HFFc6 (cell line): ENCODE measurements around the gene EHBP1. TPM values are rescaled to one million over a fixed set of nuclear protein-coding genes. Genes with fewer than 3 reads are reported as not detected.

Experiments used
- DNase-seq: peaks from one replicate; pipeline ENCODE4 v3.0.0-alpha.2; 2018
- H3K27ac Mint-ChIP-seq: 2 replicates; pipeline ENCODE4 v1.8.0; 2020; ENCODE audit warnings: mild to moderate bottlenecking, mixed read lengths
- H3K27me3 Mint-ChIP-seq: 2 replicates; pipeline ENCODE4 v1.8.0; 2021; ENCODE audit warnings: mild to moderate bottlenecking, moderate library complexity, mixed read lengths; ENCODE audit not compliant: insufficient read depth
- H3K36me3 Mint-ChIP-seq: 2 replicates; pipeline ENCODE4 v1.8.0; 2021; ENCODE audit warnings: low read depth, mixed read lengths
- H3K4me1 Mint-ChIP-seq: 2 replicates; pipeline ENCODE4 v1.8.0; 2020; ENCODE audit warnings: low read depth, mixed read lengths
- H3K4me3 Mint-ChIP-seq: 2 replicates; pipeline ENCODE4 v1.8.0; 2020; ENCODE audit warnings: mild to moderate bottlenecking, moderate library complexity, mixed read lengths
- H3K9me3 Mint-ChIP-seq: 2 replicates; pipeline ENCODE4 v1.8.0; 2020; ENCODE audit warnings: mild to moderate bottlenecking, mixed read lengths
- CTCF ChIP-seq: fragments of 200-600 bp; sonication (generic); IDR thresholded peaks from 2 replicates; pipeline ENCODE4 v1.5.0; 2021; ENCODE audit warnings: antibody characterized with exemption, mild to moderate bottlenecking
- total RNA-seq, 6 experiments: library from RNA; stranded (reverse); fragmentation: NEBNext Ultra II Directional; extraction: Animal tissue kit (Norgen Biotek cat#: 25700); gene quantifications; 2 replicates in 1 of 6; 3 replicates in 5 of 6; pipeline ENCODE4 v1.2.3, GENCODE V29; 2021

The EHBP1 gene
- total RNA-seq, 6 experiments from 2014 or later: 72.7 to 87.3 (median 80.6) TPM

GRCh38 chr2:62854600-62855514, 149.3 kb downstream of the EHBP1 start:
- Mint-ChIP-seq H3K27ac (no peak overlapping the region), H3K4me1 (no peaks in the 10 kb centered on the region; the same call in 1 of the 2 replicates), H3K36me3 (peaks cover 19% of the 10 kb centered on the region), H3K9me3 (peaks cover 5% of the 10 kb centered on the region; the same call in 1 of the 2 replicates), H3K4me3 (no peak overlapping the region), H3K27me3 (no peaks in the 10 kb centered on the region; the same call in none of the 2 replicates)
- no peak for DNase-seq
- TF ChIP-seq CTCF: no peak

- H3K4me1 Mint-ChIP-seq: no peaks in the 10 kb centered on the region; the same call in 1 of the 2 replicates
- no peak for TF ChIP-seq CTCF
- peaks cover 19% of the 10 kb centered on the region for H3K36me3 Mint-ChIP-seq
- peaks cover 5% of the 10 kb centered on the region; the same call in 1 of the 2 replicates for H3K9me3 Mint-ChIP-seq
- no peak overlapping the region for H3K27ac Mint-ChIP-seq
- H3K27me3 Mint-ChIP-seq: no peaks in the 10 kb centered on the region; the same call in none of the 2 replicates
- DNase-seq: no peak
- no peak overlapping the region for H3K4me3 Mint-ChIP-seq
Observed at GRCh38 chr2:62856228-62857040, 150.9 kb downstream of the EHBP1 start.

- Mint-ChIP-seq H3K27me3 (no peaks in the 10 kb centered on the region; the same call in none of the 2 replicates), H3K36me3 (peaks cover 19% of the 10 kb centered on the region), H3K4me3 (no peak overlapping the region), H3K4me1 (no peaks in the 10 kb centered on the region; the same call in 1 of the 2 replicates), H3K27ac (no peak overlapping the region), H3K9me3 (peaks cover 5% of the 10 kb centered on the region; the same call in 1 of the 2 replicates)
- no peak for TF ChIP-seq CTCF
- DNase-seq: no peak
Observed at GRCh38 chr2:62857139-62857931, 151.8 kb downstream of the EHBP1 start.

- Mint-ChIP-seq H3K27ac (no peak overlapping the region), H3K4me1 (no peaks in the 10 kb centered on the region; the same call in 1 of the 2 replicates), H3K4me3 (no peak overlapping the region), H3K27me3 (no peaks in the 10 kb centered on the region; the same call in none of the 2 replicates), H3K36me3 (peaks cover 17% of the 10 kb centered on the region), H3K9me3 (peaks cover 3% of the 10 kb centered on the region; the same call in 1 of the 2 replicates)
- no peak for DNase-seq
- no peak for TF ChIP-seq CTCF
Observed at GRCh38 chr2:62858231-62858832, 152.8 kb downstream of the EHBP1 start.
